ENCODE results near the gene GNAO1.
A peak's percentile ranks its signal among the peaks of the same experiment; 100 is the strongest.

Gene GNAO1

DNA sequence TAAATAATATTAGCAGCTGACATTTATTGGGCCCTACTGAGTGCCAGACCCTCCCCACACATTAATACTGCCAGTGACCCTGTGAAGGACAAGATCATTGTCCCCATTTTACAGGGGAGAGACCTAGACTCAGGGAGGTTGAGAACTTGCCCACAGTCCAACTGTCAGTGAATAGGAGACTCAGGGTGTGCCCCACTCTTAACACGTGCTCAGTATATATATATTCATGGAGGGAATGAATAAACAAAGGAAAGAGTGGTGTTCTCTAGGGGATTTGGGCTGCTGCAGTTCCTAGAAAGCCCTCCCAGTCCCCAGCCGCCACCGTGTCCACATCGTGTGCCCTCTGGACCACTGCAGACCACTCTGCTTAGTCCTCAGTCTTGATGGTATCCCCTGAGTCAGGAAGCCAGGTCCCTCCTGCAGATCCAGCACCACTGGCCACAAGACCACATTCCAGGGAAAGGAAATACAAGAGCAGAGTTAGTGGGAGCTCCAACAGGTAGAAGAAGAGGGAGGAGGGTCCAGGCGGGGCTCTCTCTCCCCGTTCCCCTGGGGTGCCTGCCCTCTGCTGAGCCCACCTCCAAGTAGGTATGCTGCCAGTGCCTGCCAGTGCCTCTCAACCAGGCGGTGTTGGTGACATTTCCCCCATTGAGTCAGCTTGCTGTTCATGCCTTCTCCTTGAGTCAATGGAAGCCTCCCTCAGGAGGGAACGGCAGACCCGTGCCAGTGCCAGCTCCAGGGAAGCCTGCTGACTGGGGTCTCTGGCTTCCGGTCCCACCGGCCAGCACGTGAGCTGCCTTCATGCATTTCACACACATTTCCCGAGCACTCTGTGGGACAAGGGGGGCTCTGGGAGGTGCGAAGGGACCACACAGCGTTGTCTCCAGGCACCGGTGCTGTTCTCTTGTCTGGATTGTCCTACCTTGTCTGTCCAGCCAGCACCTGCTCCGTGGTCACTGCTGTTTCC lies 75.6 kb downstream of the GNAO1 start:
- no peak for DNase-seq

DNA sequence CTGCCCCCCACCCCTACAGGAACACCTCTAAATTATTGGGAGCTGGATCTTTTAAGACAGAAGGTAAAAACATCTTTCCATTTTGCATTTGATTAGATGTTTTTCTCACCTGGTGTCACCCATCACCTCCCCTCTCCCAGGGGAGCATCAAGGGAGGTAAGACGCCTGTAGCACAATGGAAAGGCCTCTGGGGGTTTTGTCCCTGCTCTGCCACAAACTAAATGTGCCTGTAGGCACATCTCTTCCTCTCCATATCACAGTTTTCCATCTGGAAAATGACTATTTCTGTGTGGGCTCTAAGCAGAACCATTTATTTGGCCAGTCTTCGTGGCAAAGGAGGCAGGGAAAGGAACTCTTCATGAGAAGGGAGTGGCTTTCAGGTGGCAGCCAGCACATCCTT lies 76.6 kb downstream of the GNAO1 start:
- no peak for DNase-seq

DNA sequence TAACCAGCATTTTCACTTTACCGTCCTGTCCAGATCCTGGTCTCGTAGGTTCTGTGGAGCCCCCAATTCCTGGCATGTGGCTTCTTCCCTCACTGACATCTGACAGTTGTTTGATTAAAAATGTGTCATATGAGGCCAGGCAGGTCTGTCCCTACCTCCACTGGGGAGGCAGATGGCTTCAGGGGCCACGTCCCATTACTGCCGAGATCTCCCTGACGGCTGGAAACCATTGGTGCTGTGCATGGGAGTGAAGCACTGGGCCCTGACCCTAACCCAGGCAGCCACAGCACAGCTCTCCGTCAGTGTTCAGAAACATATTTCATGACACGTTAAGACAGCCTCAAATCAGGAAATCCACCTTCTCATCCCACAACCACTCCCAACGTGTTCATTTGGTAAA lies 77.5 kb downstream of the GNAO1 start:
- no peak for DNase-seq

DNA sequence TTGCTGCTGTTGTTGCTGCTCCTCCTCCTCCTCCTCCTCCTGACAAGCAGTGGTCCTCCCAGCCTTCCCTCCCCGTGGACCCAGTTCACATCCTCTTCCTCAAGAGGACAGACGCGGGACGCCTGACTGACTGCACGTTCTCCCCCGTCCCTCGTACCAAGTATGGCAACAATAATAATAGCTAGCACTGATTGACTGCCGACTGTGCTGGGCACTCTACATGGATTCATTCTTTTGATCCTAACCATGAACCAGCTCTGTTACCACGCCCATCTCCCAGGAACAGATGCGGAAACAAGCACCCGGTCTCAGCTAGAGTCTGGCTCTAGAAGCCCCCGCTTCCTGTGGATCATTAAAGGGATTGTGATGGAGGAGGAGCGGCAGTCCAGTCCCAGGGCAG lies 78.0 kb downstream of the GNAO1 start:
- no peak for DNase-seq

DNA sequence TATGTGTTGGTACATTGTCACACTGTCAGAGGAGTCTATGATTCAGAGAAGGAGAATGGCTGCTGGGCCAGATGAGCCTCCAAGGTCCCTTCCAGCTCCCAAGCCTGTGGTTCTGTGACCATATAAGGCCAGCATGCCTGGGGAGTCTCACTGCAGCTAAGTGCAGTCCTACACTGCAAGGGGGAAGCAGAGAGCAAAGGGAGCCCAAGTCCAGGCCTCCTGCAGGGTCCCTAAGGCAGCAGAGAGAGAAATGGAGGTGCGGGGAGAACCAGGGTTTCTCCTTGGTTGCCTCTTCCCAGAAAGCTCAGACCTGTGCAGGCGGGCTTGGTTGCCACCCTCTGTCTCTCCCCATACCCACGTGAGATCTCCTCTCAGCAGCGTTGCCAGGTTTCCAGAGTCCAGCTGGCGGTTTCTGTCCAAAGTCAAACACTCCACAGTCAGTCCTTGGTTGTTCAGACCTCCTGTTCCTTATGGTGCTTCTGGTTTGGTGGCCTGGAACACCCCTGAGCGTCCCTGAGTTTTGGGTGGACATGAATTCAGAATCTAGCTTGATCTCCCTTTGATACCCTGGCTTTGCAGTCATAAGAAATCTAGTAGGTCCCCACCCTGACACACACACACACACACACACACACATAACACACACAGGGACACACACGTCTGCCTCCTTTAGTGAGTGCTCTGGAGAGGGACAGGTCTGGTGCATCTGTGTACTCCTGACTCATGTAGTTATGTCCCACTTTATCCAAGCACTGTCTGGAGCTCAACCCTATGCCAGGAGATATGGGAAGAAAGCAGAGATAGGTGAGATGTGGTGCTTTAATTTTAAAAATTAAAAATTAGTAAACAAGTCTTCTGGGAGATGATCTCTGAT lies 78.8 kb downstream of the GNAO1 start:
- no peak for DNase-seq

DNA sequence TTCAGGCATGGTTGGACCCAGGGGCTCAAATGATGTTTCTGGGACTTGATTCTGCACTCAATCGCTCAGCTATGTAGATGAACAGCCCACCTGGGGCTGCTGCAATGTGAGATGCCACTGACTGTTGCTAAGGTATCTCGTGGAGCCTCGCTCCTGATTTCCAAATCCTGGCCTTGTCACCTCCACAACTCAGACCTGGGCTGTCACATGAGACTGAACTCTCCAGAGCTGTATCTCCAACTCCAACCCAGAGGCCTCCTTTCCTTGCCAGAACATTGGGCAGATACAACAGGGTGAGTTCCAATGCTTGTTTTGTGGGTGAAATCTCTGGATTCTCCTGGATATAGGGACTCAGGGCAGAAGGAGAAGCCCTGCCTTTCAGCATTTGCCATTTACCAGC lies 79.5 kb downstream of the GNAO1 start:
- no peak for DNase-seq

DNA sequence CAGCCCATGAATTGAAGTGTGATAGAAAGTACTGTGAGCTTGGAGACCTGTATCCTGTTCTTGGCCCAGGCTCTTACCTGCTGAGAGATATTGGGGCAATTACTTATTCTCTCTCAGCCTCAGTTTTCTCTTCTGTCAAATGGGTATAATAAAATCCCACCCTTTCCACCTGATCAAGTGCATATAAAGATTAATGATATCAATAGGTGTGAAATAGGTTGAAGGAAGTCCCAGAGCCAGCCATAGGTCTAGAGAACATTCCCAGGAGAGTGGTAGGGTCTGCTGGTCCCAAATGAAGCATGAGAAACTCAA lies 81.2 kb downstream of the GNAO1 start:
- DNase-seq = no peak

DNA sequence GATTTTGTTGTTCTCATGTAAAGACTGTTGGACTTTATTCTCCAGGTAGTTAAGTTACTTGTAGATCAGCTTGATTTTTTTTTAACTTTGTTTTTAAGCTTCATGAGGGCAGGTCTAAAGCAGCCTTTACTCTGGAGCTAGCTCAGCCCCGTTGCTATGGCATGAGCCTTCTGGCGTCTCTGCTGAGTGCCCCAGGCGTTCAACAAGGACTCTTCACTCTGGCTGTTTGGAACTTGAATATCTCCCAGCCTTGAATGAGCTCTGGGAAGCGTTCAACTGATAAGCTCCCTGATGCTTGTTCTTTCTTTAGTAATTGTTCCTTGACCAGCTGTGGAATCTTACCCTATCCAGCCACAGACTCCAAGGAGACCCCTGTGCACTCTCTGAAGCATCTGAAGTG lies 82.3 kb downstream of the GNAO1 start:
- DNase-seq = no peak

DNA sequence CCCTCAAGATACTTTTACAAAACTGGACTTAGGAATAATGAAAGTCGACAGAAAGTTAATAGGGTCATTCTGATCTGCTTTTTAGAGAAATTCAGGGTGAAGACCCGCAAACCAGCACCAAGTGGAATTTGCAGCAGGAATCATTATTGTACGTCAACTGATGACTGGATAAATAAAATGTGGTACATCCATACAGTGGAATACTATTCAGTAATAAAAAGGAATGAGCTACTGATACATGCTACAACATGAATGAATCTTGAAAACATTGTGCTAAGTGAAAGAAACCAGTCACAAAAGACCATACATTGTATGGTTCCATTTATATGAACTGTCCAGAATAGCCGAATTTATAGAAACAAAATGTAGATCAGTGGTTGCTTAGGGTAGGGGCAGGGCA lies 83.1 kb downstream of the GNAO1 start:
- no peak for DNase-seq

DNA sequence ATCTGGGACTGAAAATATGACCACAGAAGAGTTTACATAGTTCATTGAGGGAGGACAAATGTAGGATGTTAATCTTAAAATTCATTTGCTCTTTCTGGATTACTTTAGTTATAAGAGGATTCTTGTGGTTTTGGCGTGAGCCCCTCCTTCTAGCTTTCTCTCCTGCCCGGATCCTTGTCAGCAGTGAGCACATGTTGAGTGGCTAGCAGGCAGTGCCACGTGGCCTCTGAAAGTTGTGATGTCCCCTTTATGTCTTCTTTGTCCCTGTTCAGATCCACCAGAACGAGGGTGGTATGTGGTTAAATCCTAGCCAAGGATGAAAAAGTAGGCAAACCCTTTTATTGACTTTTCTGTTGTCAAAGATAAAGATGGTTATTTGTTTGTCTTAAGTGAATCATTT lies 83.8 kb downstream of the GNAO1 start:
- no peak for DNase-seq

DNA sequence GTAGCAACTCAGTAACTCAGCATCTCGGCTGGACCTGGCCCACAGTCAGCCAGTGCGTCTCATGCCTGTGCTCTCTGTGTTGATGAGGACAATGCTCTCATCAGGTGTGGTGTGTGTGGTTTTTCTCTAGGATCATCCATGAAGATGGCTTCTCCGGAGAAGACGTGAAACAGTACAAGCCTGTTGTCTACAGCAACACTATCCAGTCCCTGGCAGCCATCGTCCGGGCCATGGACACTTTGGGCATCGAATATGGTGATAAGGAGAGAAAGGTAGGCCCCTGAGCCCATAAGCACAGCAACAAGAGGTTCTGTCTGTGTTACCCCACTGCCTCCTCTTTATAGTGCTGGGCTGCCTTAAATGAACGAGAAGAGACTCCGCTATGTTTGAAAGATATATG lies 84.5 kb downstream of the GNAO1 start:
- no peak for DNase-seq

DNA sequence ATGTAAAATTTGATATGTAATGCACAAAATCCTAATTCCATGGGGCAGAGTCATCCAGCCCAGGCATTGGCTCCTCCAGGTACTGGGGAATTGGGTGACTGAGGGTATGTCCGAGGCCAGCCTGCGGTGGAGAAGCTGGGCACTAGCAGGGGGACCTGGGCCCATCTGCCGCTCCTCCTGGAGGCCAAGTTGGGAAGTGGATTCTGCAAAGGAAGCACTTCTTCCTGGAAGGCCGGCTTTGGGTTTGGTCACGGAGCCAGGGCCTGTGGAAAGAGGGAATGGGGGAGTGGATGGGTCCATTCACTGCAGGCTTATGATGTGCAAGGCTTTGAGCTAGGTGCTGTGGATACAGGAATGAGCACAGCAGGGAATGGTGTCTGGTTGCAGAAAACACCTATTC lies 85.8 kb downstream of the GNAO1 start:
- DNase-seq = no peak

DNA sequence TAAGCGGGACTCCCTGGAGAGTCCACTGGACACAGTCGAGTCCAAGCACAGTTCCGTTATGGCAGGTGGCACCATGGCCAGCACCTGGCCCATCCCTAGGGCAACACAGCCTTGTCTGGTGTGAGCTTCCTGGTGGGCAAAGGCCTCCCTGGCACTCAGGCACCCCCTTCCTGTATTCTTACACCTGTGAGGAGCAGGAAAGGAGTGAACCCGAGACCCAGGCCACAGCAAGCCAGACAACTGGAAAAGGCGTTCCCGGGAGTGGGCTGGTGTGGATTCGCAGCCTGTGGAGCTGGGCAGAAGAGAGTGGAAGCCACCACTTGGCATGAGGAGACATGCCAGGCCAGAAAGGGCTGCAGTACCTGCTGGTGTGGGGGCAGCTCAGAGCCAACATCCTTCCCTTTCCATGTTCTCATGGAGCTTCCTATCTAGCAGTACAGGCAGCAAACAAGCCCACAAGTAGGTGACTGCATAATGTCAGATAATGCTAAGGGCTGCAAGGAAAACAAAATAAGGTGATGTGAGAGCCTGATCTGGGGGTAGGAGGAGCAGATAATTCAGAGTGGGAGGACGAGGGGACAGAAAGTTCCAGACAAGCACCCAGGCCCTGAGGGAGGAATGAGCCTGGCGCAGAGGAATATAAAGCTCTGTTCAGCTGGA lies 87.0 kb downstream of the GNAO1 start:
- DNase-seq = no peak

DNA sequence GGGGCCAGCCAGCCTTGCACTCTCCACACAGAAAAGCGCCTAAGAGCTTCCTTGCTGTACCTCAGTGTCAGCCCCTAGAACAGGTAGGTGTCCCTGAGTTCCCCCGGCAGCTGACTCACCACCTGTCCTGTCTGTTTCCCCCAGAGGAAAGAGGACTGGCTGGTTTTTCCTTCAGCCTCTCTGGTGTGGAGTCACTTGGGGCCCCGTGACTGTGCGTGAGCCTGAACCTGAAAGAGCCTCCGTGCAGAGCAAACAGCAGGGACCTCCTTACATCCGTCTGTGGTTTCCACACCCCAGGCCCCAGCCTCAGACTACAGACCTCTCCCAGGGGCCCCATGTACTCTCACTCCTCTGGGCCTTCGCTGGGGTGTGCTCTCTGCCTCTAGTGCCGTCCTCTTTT lies 87.8 kb downstream of the GNAO1 start:
- DNase-seq = no peak

DNA sequence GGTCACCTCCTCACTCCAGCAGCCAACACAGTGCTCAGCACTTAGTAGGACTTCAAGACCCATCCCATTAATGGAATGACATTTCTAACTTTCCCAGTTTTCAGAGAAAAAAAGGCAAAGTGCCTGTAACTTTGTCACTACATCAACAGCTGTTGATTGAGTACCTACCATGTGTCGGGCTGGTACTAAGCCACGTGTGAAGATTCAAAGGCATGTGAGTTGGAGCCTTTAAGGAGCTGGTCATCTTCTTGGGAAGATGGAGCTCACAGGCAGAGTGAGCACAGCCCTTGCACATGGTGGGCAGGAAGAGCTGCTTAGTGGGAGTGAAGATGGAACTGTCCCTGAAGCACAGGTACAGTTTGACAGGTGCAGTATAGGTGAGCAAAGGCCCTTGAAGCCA lies 88.6 kb downstream of the GNAO1 start:
- DNase-seq = no peak

DNA sequence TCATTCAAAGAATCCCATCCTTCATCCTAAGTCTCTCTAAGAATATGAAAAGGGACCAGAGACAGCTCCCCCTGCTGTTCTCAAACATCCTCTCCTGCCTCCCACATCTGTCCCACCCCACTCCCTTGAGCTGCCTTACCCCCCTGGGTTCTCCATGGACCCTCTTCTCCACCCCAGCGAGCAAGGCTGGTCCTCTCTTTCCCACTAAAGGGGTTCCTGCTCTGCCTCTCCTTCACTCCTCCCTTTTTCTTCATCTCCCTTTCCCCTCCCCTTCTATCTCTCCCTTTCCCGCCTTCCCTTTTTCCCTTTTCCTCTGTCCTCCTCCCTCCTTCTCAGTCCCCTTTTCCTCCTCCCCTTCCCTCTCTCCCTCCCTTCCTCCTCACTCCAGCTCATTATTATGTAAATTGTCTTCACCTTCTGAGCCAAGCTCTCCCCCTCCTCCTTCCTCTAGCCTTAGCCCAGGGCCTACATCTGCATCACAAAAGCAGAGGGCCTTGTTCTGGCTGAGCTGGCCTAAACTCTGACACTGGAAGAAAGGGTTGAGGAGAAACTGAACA lies 90.0 kb downstream of the GNAO1 start:
- peak; percentile 24 for DNase-seq

DNA sequence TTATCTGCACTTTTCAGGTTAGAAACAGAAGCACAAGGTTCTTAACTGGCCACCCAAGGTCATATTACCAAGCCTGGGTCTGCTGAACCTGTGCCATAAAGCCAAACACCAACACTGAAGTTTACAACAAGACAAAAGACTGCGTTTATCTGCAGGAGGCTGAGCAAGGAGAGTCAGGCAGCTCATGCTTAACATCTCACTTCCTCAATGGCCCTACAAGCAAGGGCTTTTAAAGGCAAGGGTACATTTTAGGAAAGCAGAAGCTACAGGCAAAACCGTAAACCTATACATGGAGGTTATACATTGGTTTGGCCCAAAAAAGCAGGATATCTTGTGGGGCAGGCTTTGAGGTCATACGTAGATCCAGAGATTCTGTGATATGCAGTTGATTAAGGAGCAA lies 91.2 kb downstream of the GNAO1 start:
- DNase-seq = no peak

DNA sequence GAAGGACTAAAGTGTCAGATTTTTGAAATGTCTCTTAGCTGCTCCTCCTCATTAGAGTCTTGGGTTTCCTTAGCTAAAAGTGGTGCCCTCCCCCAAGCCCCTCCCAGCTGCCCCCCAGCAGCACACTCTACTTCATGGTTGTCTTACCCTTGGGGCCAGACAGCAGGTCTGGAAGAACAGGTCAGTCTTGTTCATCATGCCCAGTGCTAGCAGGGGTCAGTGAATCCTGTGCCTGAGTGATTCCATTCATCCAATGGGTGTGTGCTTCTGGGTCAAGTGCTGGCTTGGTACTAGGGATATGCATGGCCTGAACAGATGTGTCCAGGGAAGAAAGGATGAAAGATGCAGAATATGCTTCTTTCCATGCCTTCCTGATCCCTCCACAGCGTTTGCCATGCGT lies 93.2 kb downstream of the GNAO1 start:
- no peak for DNase-seq

DNA sequence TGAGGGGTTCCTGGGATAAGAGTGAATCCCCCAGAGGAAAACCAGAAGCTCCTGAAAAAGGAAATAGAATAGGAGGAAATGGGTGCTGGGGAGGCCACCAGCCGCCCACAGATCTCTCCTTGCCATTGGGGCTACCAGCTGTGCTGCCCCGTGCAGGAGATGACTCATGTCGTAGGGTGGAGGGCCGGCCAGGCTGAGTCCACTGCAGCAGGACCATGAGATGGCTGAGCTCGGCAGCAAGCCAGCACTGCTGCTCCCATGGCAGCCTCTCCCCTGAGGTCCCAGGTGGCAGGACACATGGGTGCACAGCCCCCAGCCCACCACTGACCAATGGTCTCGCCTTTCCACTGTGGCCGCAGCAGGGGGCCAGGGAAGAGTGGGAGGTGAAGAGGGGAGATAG lies 95.5 kb downstream of the GNAO1 start:
- DNase-seq = no peak

DNA sequence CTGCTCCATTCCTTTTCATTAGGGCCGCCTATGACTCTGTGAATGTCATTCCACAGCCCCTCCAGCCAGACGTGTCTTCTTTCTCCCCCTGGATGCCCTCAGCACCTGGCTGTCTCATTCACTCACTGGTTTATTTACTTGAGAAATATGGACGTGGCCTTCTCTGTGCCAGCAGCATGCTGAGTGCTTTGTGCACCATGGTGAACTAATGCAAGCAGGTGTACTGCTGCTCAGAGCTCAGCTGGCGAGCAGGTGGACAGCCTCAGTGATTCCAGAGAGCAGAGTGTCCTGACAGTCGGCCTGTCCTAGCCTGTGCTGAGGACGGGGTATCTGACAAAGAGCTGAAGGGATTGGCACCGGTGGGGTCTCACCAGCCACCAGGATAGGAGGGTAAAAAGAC lies 96.7 kb downstream of the GNAO1 start:
- no peak for DNase-seq

DNA sequence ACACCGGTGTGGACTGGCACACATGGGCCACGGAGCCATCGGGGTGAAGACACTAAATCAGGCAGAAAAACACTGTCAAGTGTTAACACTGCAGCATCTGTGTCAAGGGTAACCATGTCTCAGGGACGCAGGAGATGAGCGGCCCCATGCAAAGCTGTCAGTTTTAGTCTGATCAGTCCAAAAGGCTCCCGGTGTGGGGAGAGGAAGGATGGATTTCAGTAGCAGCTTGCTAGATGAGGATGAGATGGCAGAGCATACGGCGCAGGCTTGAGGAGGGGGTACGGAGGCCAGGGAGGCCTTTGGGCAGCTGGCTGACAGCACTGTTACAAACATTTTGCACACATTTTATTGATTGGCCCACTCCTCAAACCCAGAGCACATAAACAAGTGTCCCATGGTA lies 98.1 kb downstream of the GNAO1 start:
- DNase-seq = no peak

DNA sequence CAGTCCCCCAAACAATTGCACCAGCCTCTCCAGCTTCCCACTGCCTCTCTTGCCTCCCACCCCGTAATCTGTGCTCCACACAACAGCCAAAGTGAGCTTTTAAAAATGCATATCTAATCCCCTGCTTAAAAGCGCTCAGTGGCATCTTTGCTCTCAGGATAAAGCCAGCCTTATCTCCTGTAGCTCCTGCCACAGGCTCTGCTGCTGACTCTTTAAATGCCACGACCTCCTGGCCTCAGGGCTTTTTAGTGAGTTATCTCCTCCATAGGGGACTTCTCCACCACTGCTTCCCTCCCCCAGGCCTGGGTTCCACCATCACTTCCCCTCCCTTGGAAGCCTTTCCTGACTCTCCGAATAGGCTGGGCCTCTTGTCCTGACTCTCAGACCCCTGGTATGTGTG lies 98.6 kb downstream of the GNAO1 start:
- DNase-seq = no peak

DNA sequence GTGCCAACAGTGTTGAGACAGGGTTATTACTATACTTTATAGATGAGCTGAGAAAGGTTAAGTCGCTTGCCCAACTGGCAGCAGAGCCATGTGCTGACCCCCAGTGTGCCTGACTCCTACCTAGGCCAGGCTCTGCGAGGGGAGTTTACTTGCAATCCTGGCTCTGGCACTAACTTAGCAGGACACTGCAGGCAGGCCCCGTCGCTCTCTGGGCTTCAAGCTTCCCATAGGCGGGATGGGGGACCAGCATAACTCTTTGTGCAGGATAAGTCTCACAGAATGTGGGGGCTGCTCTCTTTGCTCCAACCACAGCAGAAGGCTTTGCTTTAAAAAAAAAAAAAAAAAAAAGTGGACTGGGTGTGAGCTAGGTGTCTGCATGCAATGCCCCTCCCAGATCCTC lies 102.7 kb downstream of the GNAO1 start:
- DNase-seq = no peak

All from RPMI8226 (cell line).